IPS-NIHi11 (cell line): ENCODE results near the gene FNTB.
A peak's percentile ranks its signal among the peaks of the same experiment; 100 is the strongest.

Experiments used
- DNase-seq: peaks from one replicate; pipeline ENCODE4 v3.0.0; 2012; ENCODE audit warnings: mixed read lengths, low spot score

FNTB gene

GRCh38 chr14:64953661-64954060, 33.0 kb upstream of the FNTB start:
- no peak for DNase-seq

GRCh38 chr14:64954491-64955240, 32.0 kb upstream of the FNTB start:
- no peak for DNase-seq

GRCh38 chr14:64955297-64955696, 31.4 kb upstream of the FNTB start:
- no peak for DNase-seq

- DNase-seq, result no peak
Measured at GRCh38 chr14:64956697-64957406, 29.8 kb upstream of the FNTB start.

- no peak for DNase-seq
Measured at GRCh38 chr14:64958201-64958600, 28.5 kb upstream of the FNTB start.

GRCh38 chr14:64958743-64959142, 28.0 kb upstream of the FNTB start:
- DNase-seq, result no peak

GRCh38 chr14:64960762-64961276, 25.9 kb upstream of the FNTB start:
- DNase-seq, result peak; percentile 72

- peak; percentile 30 for DNase-seq
Measured at GRCh38 chr14:64963611-64964010, 23.1 kb upstream of the FNTB start.

GRCh38 chr14:64965356-64966000, 21.2 kb upstream of the FNTB start:
- no peak for DNase-seq

GRCh38 chr14:64966976-64967375, 19.7 kb upstream of the FNTB start:
- no peak for DNase-seq

- DNase-seq, result no peak
Measured at GRCh38 chr14:64968167-64968566, 18.5 kb upstream of the FNTB start.

GRCh38 chr14:64968651-64969050, 18.0 kb upstream of the FNTB start:
- DNase-seq, result peak; percentile 45

GRCh38 chr14:64970041-64970440, 16.7 kb upstream of the FNTB start:
- DNase-seq, result no peak

GRCh38 chr14:64970776-64971477, 15.8 kb upstream of the FNTB start:
- DNase-seq, result no peak

GRCh38 chr14:64971491-64971942, 15.2 kb upstream of the FNTB start:
- DNase-seq, result no peak

- DNase-seq, result peak; percentile 78
Measured at GRCh38 chr14:64971943-64972791, 14.5 kb upstream of the FNTB start, which contains the start of gene RAB15. Gene RAB15 (minus strand): TSS chr14:64972336. CDS start chr14:64972076, 260 bp downstream.

GRCh38 chr14:64973026-64973442, 13.7 kb upstream of the FNTB start:
- DNase-seq, result no peak

GRCh38 chr14:64973826-64974225, 12.9 kb upstream of the FNTB start:
- DNase-seq, result no peak

GRCh38 chr14:64974563-64974962, 12.1 kb upstream of the FNTB start:
- peak; percentile 56 for DNase-seq

- DNase-seq, result no peak
Measured at GRCh38 chr14:64979336-64980074, 7.2 kb upstream of the FNTB start.
